Activated CD4-positive, alpha-beta T cell treated with anti-CD3 and anti-CD28 coated beads, Interleukin-2, amount 50 U/mL, for 24 hours (primary cell): ENCODE data around the gene SGPP2.
"Not testable (repeated sequence)": the region's sequence is repeated elsewhere in the genome, so short reads cannot be mapped to it uniquely, and the experiment has no call there.

Experiments used
- DNase-seq, 2 donors: peaks; one replicate each; pipeline ENCODE4 v3.0.0-alpha.2; 2020; ENCODE audit warnings: low read depth in 1 of 2, low spot score in 1 of 2

The SGPP2 gene

DNA sequence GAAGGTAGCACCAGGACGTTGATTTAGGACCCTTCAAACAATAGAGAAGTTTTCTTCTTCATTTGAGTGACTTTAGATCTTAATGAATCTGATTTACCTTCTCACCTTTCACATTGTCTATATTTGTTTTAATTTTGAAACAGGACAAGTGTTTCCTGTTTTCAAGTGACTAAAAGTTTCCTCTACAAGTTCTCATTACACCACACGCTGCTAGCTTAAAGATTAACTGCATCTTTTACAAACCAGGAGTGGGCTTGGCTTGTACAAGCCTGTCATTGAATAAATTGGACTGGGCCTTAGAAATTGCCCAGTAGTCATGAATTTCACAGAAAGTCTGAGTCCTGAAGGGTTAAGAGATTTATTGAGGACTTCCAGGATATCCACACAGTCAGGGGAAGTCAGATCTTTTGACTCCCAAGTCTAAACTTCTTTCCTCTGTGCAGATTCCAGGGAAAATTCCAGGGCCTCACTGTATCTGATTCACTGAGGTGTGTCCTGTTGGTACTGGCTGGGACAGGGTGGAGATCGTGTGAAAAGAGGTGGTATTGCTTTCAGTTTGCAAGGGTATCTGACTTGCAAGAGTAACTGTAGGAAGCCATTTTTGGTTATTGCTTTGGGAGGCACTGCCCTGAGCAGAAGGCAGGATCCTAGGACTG lies 3.4 kb downstream of the SGPP2 start:
- no peak for DNase-seq

- no peak for DNase-seq
Measured at GRCh38 chr2:222430071-222430470, 5.7 kb downstream of the SGPP2 start.

DNA sequence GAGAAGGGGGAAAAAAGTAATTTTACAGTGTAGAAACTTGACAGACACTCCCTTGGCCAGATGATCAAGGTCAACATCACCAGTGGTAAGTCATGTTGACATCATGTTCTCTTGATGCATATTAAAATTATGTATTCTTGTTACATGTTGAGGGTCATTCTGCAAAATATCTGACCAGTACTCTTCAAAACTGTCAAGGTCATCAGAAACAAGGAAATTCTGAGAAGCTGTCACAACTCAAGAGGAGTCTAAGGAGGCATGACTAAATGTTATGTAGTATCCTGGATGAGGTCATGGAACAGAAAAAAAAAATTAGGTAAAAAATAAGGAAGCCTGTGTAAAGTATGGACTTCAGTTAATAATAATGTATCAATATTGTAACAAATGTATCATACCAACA lies 6.3 kb downstream of the SGPP2 start:
- DNase-seq, result no peak

- DNase-seq, result no peak
Measured at GRCh38 chr2:222431869-222432268, 7.5 kb downstream of the SGPP2 start.

GRCh38 chr2:222433332-222434173 lies 9.2 kb downstream of the SGPP2 start:
- DNase-seq, result no peak

- no peak for DNase-seq
Measured at GRCh38 chr2:222434204-222434603, 9.9 kb downstream of the SGPP2 start.

DNA sequence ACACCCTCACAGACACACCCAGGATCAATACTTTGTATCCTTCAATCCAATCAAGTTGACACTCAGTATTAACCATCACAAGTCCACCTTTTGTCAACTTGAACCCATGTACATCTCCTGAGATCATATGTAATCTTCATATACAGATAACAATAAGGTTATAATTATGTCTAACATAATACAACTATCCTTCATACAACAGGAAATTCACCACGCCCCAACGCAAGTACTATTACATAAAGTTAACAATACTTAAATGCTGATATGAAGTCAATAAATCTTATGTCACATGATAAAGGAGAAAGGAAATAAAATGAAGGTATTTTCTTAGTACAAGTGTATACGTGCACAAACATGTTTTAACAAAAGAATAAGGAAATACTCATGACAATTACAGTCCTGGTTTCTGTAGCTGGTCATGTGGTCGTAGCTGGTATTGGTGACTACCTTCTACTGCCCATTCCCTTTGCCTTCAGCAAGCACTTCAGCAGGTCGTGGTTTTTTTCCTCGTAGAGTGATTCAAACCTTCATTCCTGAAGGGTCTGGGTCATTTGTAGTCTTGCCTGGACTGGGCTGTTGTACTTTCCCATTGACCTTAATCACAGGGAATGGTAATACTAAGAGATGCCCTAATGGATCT lies 11.2 kb downstream of the SGPP2 start:
- DNase-seq, result not testable (repeated sequence)

DNA sequence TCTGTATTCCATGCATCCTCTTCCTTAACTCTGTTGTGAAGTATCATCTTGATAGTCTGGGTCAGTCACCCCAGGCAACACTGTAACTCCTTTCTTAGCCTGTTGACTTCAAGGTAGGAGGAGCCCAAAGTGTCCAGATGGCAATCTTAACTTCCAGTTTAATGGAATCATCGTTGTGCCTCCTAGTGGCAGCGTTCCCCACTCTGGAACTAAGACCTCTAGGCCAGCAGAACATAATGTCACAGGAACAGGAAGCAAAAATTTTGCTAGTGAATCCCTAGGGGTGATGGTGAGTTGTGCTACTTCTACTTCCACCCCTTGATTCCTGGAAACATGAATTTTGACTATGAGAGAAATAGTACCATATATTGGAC lies 11.7 kb downstream of the SGPP2 start:
- no peak for DNase-seq

- DNase-seq, result no peak
Measured at GRCh38 chr2:222439692-222440091, 15.3 kb downstream of the SGPP2 start.

GRCh38 chr2:222440673-222441422 lies 16.5 kb downstream of the SGPP2 start:
- DNase-seq, result no peak

- DNase-seq, result no peak
Measured at GRCh38 chr2:222442665-222443064, 18.3 kb downstream of the SGPP2 start.

- DNase-seq, result no peak
Measured at GRCh38 chr2:222445227-222445626, 20.9 kb downstream of the SGPP2 start.

DNA sequence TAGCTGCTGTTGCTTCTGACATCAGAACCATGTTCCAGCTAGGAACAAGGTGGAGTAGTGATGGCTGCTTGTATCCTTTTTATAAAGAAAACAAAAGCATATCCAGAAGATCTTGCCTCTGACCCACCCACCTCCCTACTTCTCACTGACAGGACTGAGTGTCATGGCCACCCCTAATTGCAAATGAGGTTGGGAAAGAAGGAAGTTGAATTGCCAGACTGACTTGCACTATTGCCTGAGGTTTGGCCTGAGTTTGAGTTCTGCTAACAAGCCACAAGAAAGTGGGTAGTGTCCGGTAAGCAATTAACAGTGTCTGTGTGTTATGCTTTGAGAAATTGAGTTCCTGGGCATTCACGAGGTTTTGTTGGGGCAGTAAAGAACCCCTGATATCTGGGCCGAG lies 22.8 kb downstream of the SGPP2 start:
- DNase-seq, result no peak

GRCh38 chr2:222448748-222449181 lies 24.4 kb downstream of the SGPP2 start:
- DNase-seq, result no peak

GRCh38 chr2:222450021-222450420 lies 25.7 kb downstream of the SGPP2 start:
- no peak for DNase-seq

DNA sequence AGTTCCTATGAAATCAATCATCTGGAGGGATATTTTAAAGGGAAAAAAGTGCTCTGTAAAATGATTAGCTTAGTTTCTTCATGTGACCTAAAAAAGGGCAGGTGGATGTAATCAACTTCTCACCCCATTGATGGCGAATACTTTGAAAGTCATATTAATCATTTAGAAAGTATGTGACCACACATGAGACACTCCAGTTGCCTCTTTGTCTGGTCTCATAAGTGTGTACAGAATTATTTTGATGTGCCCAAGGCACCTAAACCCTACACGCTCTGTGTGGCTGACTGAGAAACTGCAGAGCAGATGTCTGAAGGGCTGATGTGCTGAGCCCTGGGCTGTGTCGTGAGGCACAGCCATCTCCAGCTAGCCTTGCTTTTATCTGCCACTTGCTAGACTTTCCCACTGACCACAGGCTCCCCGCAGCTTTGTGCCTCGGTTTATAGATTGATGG lies 26.9 kb downstream of the SGPP2 start:
- DNase-seq, result no peak

GRCh38 chr2:222452422-222452950 lies 28.1 kb downstream of the SGPP2 start:
- DNase-seq, result no peak

GRCh38 chr2:222456479-222457077 lies 32.2 kb downstream of the SGPP2 start:
- DNase-seq, result no peak

DNA sequence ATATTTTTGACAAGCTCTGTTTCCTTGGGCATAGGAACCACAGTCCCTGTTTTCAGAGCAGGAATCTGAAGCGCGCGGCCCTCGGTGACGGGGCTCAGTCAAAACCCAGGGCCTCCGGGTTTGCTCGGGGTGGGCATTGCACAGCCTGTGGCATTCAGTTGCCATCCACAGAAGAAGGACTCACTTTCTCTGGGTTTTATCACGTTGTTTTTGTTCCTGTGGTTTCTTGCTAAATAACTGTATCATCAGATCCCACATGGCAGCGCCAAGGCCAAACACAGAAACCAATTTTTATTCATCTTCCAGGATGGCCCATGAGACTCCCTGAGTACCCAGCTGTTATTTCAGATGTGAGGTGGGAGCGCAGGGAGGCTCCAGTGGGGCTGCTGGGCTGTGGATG lies 35.6 kb downstream of the SGPP2 start:
- no peak for DNase-seq

- DNase-seq, result no peak
Measured at GRCh38 chr2:222465746-222466145, 41.4 kb downstream of the SGPP2 start.

GRCh38 chr2:222468346-222468745 lies 44.0 kb downstream of the SGPP2 start:
- no peak for DNase-seq
